HepG2 (cell line): ENCODE data around the gene UST. TPM values are rescaled to one million over a fixed set of nuclear protein-coding genes. Genes with fewer than 3 reads are reported as not detected.
A peak's percentile ranks its signal among the peaks of the same experiment; 100 is the strongest.

ENCODE experiments used
- ATAC-seq: fragments of 200-7000 bp; cut with Tn5 transposase; 3 replicates; pipeline ENCODE4 v1.9.1; 2020; ENCODE audit warnings: mild to moderate bottlenecking, moderate library complexity
- BruUV-seq: library from RNA; stranded (reverse); fragments of 400-500 nt; replicated peaks from 2 replicates; lab custom pipeline; 2021; lab: Mats Ljungman, UMichigan
- CTCF ChIA-PET: fragments of 300-600 bp; formaldehyde crosslinking; extraction: SDS; loops from one replicate; lab custom pipeline; 2021; ENCODE audit warnings: low total read pairs, inconsistent platforms, low intra/inter-chr PET ratio; lab: Yijun Ruan, JAX
- POLR2A ChIA-PET: fragments of 350-600 bp; sonication (Branson Sonifier 250); formaldehyde crosslinking; loops from one replicate; lab custom pipeline; 2020; ENCODE audit warnings: antibody characterized with exemption, inconsistent platforms; lab: Yijun Ruan, JAX
- DNase-seq: peaks from one replicate; pipeline ENCODE4 v3.0.0-alpha.2; 2015; ENCODE audit warnings: low spot score
- FAIRE-seq: peaks from 3 replicates; lab custom pipeline; 2011; peaks lifted over from hg19 to GRCh38; lab: Jason Lieb, UNC
- H2AFZ ChIP-seq: one replicate; pipeline ENCODE4 v1.6.1; 2011; ENCODE audit warnings: low read length, inconsistent platforms
- H3K27ac ChIP-seq: fragments of 300-600 bp; 3 replicates; pipeline ENCODE4 v1.8.0; 2011; ENCODE audit warnings: mixed run types, mild to moderate bottlenecking, mixed read lengths, low read length, inconsistent platforms; ENCODE audit not compliant: insufficient read depth; ENCODE audit errors: extremely low read length
- H3K27me3 ChIP-seq, 2 experiments: fragments of 200-600 bp in 1 of 2; 2 replicates in 1 of 2; 3 replicates in 1 of 2; pipeline versions ENCODE4 v1.6.0 to v1.8.0; 2011; ENCODE audit warnings: low read length in 2 of 2, mild to moderate bottlenecking in 2 of 2, moderate library complexity in 2 of 2, inconsistent platforms in 1 of 2; ENCODE audit not compliant: insufficient read depth in 2 of 2, control insufficient read depth in 1 of 2
- H3K36me3 ChIP-seq, 2 experiments: fragments of 200-600 bp in 1 of 2; replicated peaks in 1 of 2; 2 replicates in 1 of 2; 3 replicates in 1 of 2; pipeline versions ENCODE4 v1.5.1 to v1.8.0; 2011; ENCODE audit warnings: low read length in 2 of 2, inconsistent platforms in 1 of 2; ENCODE audit not compliant: insufficient read depth in 2 of 2, control insufficient read depth in 1 of 2
- H3K4me1 ChIP-seq: 2 replicates; pipeline ENCODE4 v1.5.1; 2012; ENCODE audit warnings: low read length, inconsistent platforms; ENCODE audit not compliant: insufficient read depth
- H3K4me2 ChIP-seq: 2 replicates; pipeline ENCODE4 v1.6.0; 2011; ENCODE audit warnings: low read depth, low read length, inconsistent platforms
- H3K4me3 ChIP-seq, 3 experiments: fragments of 200-600 bp in 1 of 3; sonication (generic), shearing (Covaris generic) in 1 of 3; replicated peaks in 1 of 3; 2 replicates each; pipeline ENCODE4 v1.5.1; 2011 to 2016; ENCODE audit warnings: low read length in 3 of 3, inconsistent platforms in 2 of 3, low read depth in 2 of 3, mild to moderate bottlenecking in 2 of 3, control low read depth in 1 of 3, mixed read lengths in 1 of 3; ENCODE audit not compliant: insufficient read depth in 1 of 3
- H3K79me2 ChIP-seq: one replicate; pipeline ENCODE4 v1.6.1; 2011; ENCODE audit warnings: low read length, inconsistent platforms; ENCODE audit not compliant: insufficient read depth
- H3K9ac ChIP-seq: 2 replicates; pipeline ENCODE4 v1.6.0; 2011; ENCODE audit warnings: mild to moderate bottlenecking, low read depth, low read length, inconsistent platforms; ENCODE audit not compliant: insufficient read depth
- H3K9me3 ChIP-seq: 2 replicates; pipeline ENCODE4 v1.5.1; 2012; ENCODE audit warnings: mild to moderate bottlenecking, low read length
- H4K20me1 ChIP-seq: 2 replicates; pipeline ENCODE4 v1.6.0; 2011; ENCODE audit warnings: inconsistent platforms, mild to moderate bottlenecking, low read length, moderate library complexity; ENCODE audit not compliant: insufficient read depth
- GABPA ChIP-seq, 2 experiments: IDR thresholded peaks; 2 replicates each; pipeline ENCODE4 v1.6.1; 2011 to 2016; ENCODE audit warnings: low read depth in 2 of 2, low read length in 1 of 2, missing biosample characterization in 1 of 2, missing genetic modification characterization in 1 of 2
- NCOA2 ChIP-seq: sonication (generic); formaldehyde crosslinking; IDR thresholded peaks from 2 replicates; pipeline ENCODE4 v1.8.0; 2022; ENCODE audit warnings: inconsistent platforms
- ZNF781 ChIP-seq: sonication (generic); formaldehyde crosslinking; IDR thresholded peaks from 2 replicates; pipeline ENCODE4 v1.5.1; 2020; ENCODE audit warnings: borderline replicate concordance, mild to moderate bottlenecking, missing genetic modification reagents; ENCODE audit errors: not compliant biosample characterization
- WGBS: methylation state at CpG from one replicate; pipeline ENCODE4 v1.1.6; 2017; ENCODE audit warnings: low lambda C conversion rate; 5-methylcytosine and 5-hydroxymethylcytosine counted together
- in situ Hi-C: cut with HindIII; loops from 2 replicates; pipeline ENCODE4 v1.10.0; 2017; ENCODE audit warnings: low pct_unique_long_range_greater_than_20kb; ENCODE audit not compliant: extremely low pct_ligation_motif_present
- intact Hi-C: fragments of 100-400 bp; cut with micrococcal nuclease; formaldehyde crosslinking; loops from one replicate; pipeline ENCODE4 v1.10.0; 2022; ENCODE audit not compliant: unreplicated experiment
- polyA plus RNA-seq, 8 experiments: library from polyadenylated mRNA; depleted of rRNA in 3 of 8; stranded (reverse) in 7 of 8; unstranded in 1 of 8; fragments of >200 nt; fragmentation: Illumina TruSeq in 4 of 8; extraction: Trizol in 4 of 8; gene quantifications; 2 replicates each; pipeline versions ENCODE4 v1.2.1 to v1.2.3, GENCODE V29; 2011 to 2016; ENCODE audit warnings: low read depth in 4 of 8, missing spikeins in 1 of 8, mixed read lengths in 1 of 8; ENCODE audit not compliant: insufficient read depth in 1 of 8
- total RNA-seq, 5 experiments: library from RNA; depleted of rRNA; stranded (reverse); fragments of >200 nt; fragmentation: Illumina TruSeq; extraction: Trizol; gene quantifications; 2 replicates each; pipeline ENCODE4 v1.2.3, GENCODE V29; 2016; ENCODE audit warnings: low read depth in 1 of 5
- TF ChIP-seq, protein P1 (sequence below): sonication (generic); formaldehyde crosslinking; IDR thresholded peaks from 2 replicates; pipeline ENCODE4 v1.8.0; 2022; ENCODE audit warnings: mild to moderate bottlenecking, missing genetic modification reagents, borderline replicate concordance

The UST gene
- total and polyA plus RNA-seq, 2 of the 13 experiments (the other 11 are each of a cell fraction or from before 2014, with no cell fraction given), result 0.27 TPM; not detected in 1

DNA sequence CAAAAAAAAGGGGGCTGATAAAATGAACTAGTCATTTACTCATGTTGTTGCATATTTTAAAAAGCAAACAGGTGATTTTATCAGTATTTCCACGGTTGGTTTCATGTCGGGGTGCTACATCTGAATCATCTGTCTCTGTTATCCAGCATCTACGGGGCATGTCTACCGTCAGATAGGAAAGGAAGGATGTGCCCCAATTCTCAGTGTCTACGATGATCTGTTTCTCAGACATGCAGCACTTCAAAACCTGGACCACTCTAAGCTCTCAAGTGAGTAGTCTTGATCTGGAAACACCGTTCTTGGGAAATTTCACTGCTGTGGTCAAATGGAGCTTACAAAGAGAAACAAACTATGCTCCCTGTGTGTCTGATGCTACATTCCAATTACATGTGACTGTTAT, 330.4 kb downstream of the UST start:
- DNase-seq (no peak), ATAC-seq (no peak), FAIRE-seq (no peak)
- ChIA-PET CTCF (no interaction called here), POLR2A (no interaction called here)
- Histone ChIP-seq H3K4me2 (no peak overlapping the region), H3K4me1 (peaks cover 61% of the 10 kb centered on the region), H3K27me3 (no peaks in the 10 kb centered on the region), H3K9me3 (no peaks in the 10 kb centered on the region), H2AFZ (no peak overlapping the region), H3K36me3 (no peaks in the 10 kb centered on the region), H3K4me3 (no peak overlapping the region), H3K27ac (no peak overlapping the region), H3K9ac (no peak overlapping the region), H4K20me1 (no peaks in the 10 kb centered on the region), H3K79me2 (no peaks in the 10 kb centered on the region)
- in situ Hi-C loops (no loop called here), intact Hi-C loops (no loop called here)
- BruUV-seq, result no TSS peak
- TF ChIP-seq ZNF781 (CRISPR knock-in tag), result no peak
- TF ChIP-seq NCOA2 (CRISPR knock-in tag), result no peak
- TF ChIP-seq, protein P1, sequence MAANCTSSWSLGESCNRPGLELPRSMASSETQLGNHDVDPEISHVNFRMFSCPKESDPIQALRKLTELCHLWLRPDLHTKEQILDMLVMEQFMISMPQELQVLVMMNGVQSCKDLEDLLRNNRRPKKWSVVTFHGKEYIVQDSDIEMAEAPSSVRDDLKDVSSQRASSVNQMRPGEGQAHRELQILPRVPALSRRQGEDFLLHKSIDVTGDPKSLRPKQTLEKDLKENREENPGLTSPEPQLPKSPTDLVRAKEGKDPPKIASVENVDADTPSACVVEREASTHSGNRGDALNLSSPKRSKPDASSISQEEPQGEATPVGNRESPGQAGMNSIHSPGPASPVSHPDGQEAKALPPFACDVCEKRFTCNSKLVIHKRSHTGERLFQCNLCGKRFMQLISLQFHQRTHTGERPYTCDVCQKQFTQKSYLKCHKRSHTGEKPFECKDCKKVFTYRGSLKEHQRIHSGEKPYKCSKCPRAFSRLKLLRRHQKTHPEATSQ (CRISPR knock-in tag), result no peak
- WGBS, result 78% methylated on average over 6 of the region's 6 CpGs

DNA sequence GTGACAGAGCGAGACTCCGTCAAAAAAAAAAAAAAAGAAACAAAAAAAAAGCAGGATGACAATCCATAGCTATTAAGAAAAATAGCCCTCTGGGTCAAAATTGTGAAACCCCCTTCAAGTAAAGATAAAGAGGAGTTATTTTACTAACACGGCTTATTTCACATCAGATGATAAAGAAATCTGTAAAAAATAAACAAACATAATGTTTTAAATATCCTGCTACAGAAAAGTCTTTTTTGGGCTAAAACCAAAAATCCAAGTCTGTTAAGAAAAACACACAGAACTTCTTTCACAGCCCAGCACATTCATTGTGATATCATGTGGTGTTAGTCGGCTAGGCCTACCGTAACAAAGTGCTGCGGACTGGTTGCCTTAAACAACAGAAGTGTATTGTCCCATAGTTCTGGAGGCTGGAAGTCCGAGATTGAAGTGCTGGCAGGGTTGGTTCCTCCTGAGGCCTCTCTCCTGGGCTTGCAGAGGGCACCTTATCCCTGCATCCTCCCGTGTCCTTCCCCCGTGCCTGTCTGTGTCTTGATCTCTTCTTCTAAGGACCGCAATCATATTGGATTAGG, 331.5 kb downstream of the UST start:
- Histone ChIP-seq H3K4me3 (no peak overlapping the region), H3K27ac (no peak overlapping the region), H3K36me3 (no peaks in the 10 kb centered on the region), H3K4me1 (peaks cover 61% of the 10 kb centered on the region), H3K79me2 (no peaks in the 10 kb centered on the region), H4K20me1 (no peaks in the 10 kb centered on the region), H3K4me2 (no peak overlapping the region), H3K9me3 (no peaks in the 10 kb centered on the region), H2AFZ (no peak overlapping the region), H3K9ac (no peak overlapping the region), H3K27me3 (no peaks in the 10 kb centered on the region)
- TF ChIP-seq, protein P1 (CRISPR knock-in tag), result 0 out of 2 replicates have a peak, but pooled peaks have one; percentile 17
- TF ChIP-seq GABPA (IDR thresholded peaks at IDR 0.05; ENCODE audit: low read depth, low read length) (no peak), GABPA (CRISPR knock-in tag; IDR thresholded peaks at IDR 0.05; ENCODE audit: low read depth) (no peak)
- ChIA-PET CTCF (no interaction called here), POLR2A (no interaction called here)
- intact Hi-C loops, result no loop called here
- in situ Hi-C loops, result no loop called here
- WGBS, result 96% methylated on average over 10 of the region's 10 CpGs
- FAIRE-seq (no peak), ATAC-seq (no peak), DNase-seq (no peak)
- no TSS peak for BruUV-seq
